Cerebellar cortex (tissue), 1 donor: Measurements from ENCODE around the gene CABP4.
"Not testable (repeated sequence)": the region's sequence is repeated elsewhere in the genome, so short reads cannot be mapped to it uniquely, and the experiment has no call there.

ENCODE experiments used
- DNase-seq: peaks from one replicate; pipeline ENCODE4 v3.0.0-alpha.2; 2015; ENCODE audit warnings: low spot score

The CABP4 gene

GRCh38 chr11:67482275-67482826, 27.2 kb downstream of the CABP4 start:
- DNase-seq, result no peak

GRCh38 chr11:67482827-67483798, 28.0 kb downstream of the CABP4 start, which contains the start of gene AIP:
Gene AIP (plus strand): TSS chr11:67483026. CDS start chr11:67483159, 133 bp downstream.
- peak; percentile 98 for DNase-seq

GRCh38 chr11:67483831-67484665, 28.9 kb downstream of the CABP4 start:
- DNase-seq, result no peak

- DNase-seq, result no peak
These were observed 29.7 kb downstream of the CABP4 start for GRCh38 chr11:67484847-67485311.

- not testable (repeated sequence) for DNase-seq
These were observed 30.8 kb downstream of the CABP4 start for GRCh38 chr11:67485873-67486361.

GRCh38 chr11:67486481-67487195, 31.5 kb downstream of the CABP4 start:
- no peak for DNase-seq

GRCh38 chr11:67489203-67489884, 34.2 kb downstream of the CABP4 start:
- DNase-seq, result no peak

- no peak for DNase-seq
These were observed 35.0 kb downstream of the CABP4 start for GRCh38 chr11:67489885-67490726.

- DNase-seq, result no peak
These were observed 35.5 kb downstream of the CABP4 start for GRCh38 chr11:67490727-67491065.

GRCh38 chr11:67491276-67492068, 36.3 kb downstream of the CABP4 start:
- DNase-seq, result no peak

GRCh38 chr11:67492069-67492727, 37.0 kb downstream of the CABP4 start:
- no peak for DNase-seq

GRCh38 chr11:67492801-67493547, 37.8 kb downstream of the CABP4 start:
- no peak for DNase-seq

- DNase-seq, result no peak
These were observed 38.6 kb downstream of the CABP4 start for GRCh38 chr11:67493548-67494370.

GRCh38 chr11:67494371-67495233, 39.4 kb downstream of the CABP4 start:
- DNase-seq, result no peak

GRCh38 chr11:67495234-67496005, 40.3 kb downstream of the CABP4 start:
- no peak for DNase-seq
